GM23338 (cell line): ENCODE results near the gene PRIM1. TPM values are rescaled to one million over a fixed set of nuclear protein-coding genes. Genes with fewer than 3 reads are reported as not detected.
"Not testable (repeated sequence)": the region's sequence is repeated elsewhere in the genome, so short reads cannot be mapped to it uniquely, and the experiment has no call there.

Experiments
- ATAC-seq: fragments of 200-7000 bp; cut with Tn5 transposase; 3 replicates; pipeline ENCODE4 v1.9.1; 2020
- DNase-seq: peaks from one replicate; pipeline ENCODE4 v3.0.0-alpha.2; 2015; ENCODE audit warnings: low spot score
- H2AFZ ChIP-seq: fragments of 200-600 bp; sonication (generic); 2 replicates; pipeline ENCODE4 v1.8.0; 2016; ENCODE audit warnings: antibody characterized with exemption, mild to moderate bottlenecking, moderate library complexity
- H3F3A ChIP-seq: fragments of 200-600 bp; sonication (generic); replicated peaks from 2 replicates; pipeline ENCODE4 v1.8.0; 2017; ENCODE audit warnings: antibody characterized with exemption, mixed run types, low read depth
- H3K27ac ChIP-seq: fragments of 200-600 bp; sonication (generic); 2 replicates; pipeline ENCODE4 v1.6.1; 2016; ENCODE audit warnings: low read depth
- H3K27me3 ChIP-seq: fragments of 200-600 bp; sonication (generic); 2 replicates; pipeline ENCODE4 v1.8.0; 2016; ENCODE audit warnings: mild to moderate bottlenecking, mixed run types, moderate library complexity; ENCODE audit not compliant: insufficient read depth
- H3K36me3 ChIP-seq: fragments of 200-600 bp; sonication (generic); 2 replicates; pipeline ENCODE4 v1.8.0; 2016; ENCODE audit warnings: mild to moderate bottlenecking; ENCODE audit not compliant: insufficient read depth
- H3K4me1 ChIP-seq: fragments of 200-600 bp; sonication (generic); 2 replicates; pipeline ENCODE4 v1.8.0; 2016; ENCODE audit warnings: mild to moderate bottlenecking, moderate library complexity; ENCODE audit not compliant: insufficient read depth
- H3K4me2 ChIP-seq: fragments of 200-600 bp; sonication (generic); 2 replicates; pipeline ENCODE4 v1.7.1; 2017; ENCODE audit warnings: mixed run types
- H3K4me3 ChIP-seq: fragments of 200-600 bp; sonication (generic); 2 replicates; pipeline ENCODE4 v1.6.1; 2016; ENCODE audit warnings: mixed run types
- H3K79me2 ChIP-seq: fragments of 200-600 bp; sonication (generic); replicated peaks from 2 replicates; pipeline ENCODE4 v1.8.0; 2017; ENCODE audit warnings: mild to moderate bottlenecking; ENCODE audit not compliant: insufficient read depth
- H3K9me2 ChIP-seq: fragments of 200-600 bp; sonication (generic); 2 replicates; pipeline ENCODE4 v1.8.0; 2017; ENCODE audit not compliant: insufficient read depth
- H4K20me1 ChIP-seq: fragments of 200-600 bp; sonication (generic); replicated peaks from 2 replicates; pipeline ENCODE4 v1.8.0; 2017; ENCODE audit warnings: mild to moderate bottlenecking; ENCODE audit not compliant: insufficient read depth
- H3K27ac Mint-ChIP-seq: 2 replicates; pipeline ENCODE4 v1.8.0; 2020; ENCODE audit warnings: inconsistent platforms, mild to moderate bottlenecking, moderate library complexity, mixed read lengths
- H3K27me3 Mint-ChIP-seq: 3 replicates; pipeline ENCODE4 v1.8.0; 2022; ENCODE audit warnings: low read depth, mild to moderate bottlenecking, moderate library complexity, mixed read lengths, inconsistent platforms; ENCODE audit not compliant: insufficient read depth, poor library complexity
- H3K36me3 Mint-ChIP-seq: 3 replicates; pipeline ENCODE4 v1.8.0; 2021; ENCODE audit warnings: low read depth, mild to moderate bottlenecking, inconsistent platforms, moderate library complexity, mixed read lengths
- H3K4me1 Mint-ChIP-seq: 3 replicates; pipeline ENCODE4 v1.8.0; 2020; ENCODE audit warnings: mild to moderate bottlenecking, inconsistent platforms, mixed read lengths
- H3K4me3 Mint-ChIP-seq: 3 replicates; pipeline ENCODE4 v1.8.0; 2021; ENCODE audit warnings: moderate library complexity, mild to moderate bottlenecking, inconsistent platforms, mixed read lengths
- H3K9me3 Mint-ChIP-seq: 3 replicates; pipeline ENCODE4 v1.8.0; 2020; ENCODE audit warnings: moderate library complexity, mild to moderate bottlenecking, inconsistent platforms, mixed read lengths
- CREB1 ChIP-seq: fragments of 250-450 bp; sonication (Bioruptor Pico); IDR thresholded peaks from 2 replicates; pipeline ENCODE4 v1.5.0; 2020; ENCODE audit warnings: low read depth, mild to moderate bottlenecking, moderate library complexity
- EZH2 ChIP-seq: fragments of 200-600 bp; sonication (generic); IDR thresholded peaks from one replicate; pipeline ENCODE4 v1.8.0; 2017; ENCODE audit warnings: antibody characterized with exemption, mild to moderate bottlenecking, low read depth; ENCODE audit not compliant: unreplicated experiment
- NANOG ChIP-seq: IDR thresholded peaks from 2 replicates; pipeline ENCODE4 v1.6.1; 2016; ENCODE audit warnings: antibody characterized with exemption, borderline replicate concordance
- STAT1 ChIP-seq: IDR thresholded peaks from one replicate; pipeline ENCODE4 v1.6.1; 2016; ENCODE audit warnings: antibody characterized with exemption; ENCODE audit not compliant: unreplicated experiment
- polyA plus RNA-seq: library from polyadenylated mRNA; unstranded; fragments of >200 nt; fragmentation: Nextera tagmentation; extraction: Ambion mirVana; gene quantifications from 2 replicates; pipeline ENCODE4 v1.2.1, GENCODE V29; 2016
- total RNA-seq: library from RNA; depleted of rRNA; stranded (reverse); fragments of >200 nt; shearing (Covaris generic); gene quantifications from 2 replicates; pipeline ENCODE4 v1.2.3, GENCODE V29; 2014
- TF ChIP-seq, protein P1 (sequence below): IDR thresholded peaks from one replicate; pipeline ENCODE4 v1.6.1; 2018; ENCODE audit warnings: antibody characterized with exemption; ENCODE audit not compliant: unreplicated experiment

The PRIM1 gene
- total and polyA plus RNA-seq, 2 experiments from 2014 or later: 67.9 to 73.9 TPM

- no peak for TF ChIP-seq EZH2
Measured at GRCh38 chr12:56751712-56752598, at the start of gene PRIM1 (continued).

DNA sequence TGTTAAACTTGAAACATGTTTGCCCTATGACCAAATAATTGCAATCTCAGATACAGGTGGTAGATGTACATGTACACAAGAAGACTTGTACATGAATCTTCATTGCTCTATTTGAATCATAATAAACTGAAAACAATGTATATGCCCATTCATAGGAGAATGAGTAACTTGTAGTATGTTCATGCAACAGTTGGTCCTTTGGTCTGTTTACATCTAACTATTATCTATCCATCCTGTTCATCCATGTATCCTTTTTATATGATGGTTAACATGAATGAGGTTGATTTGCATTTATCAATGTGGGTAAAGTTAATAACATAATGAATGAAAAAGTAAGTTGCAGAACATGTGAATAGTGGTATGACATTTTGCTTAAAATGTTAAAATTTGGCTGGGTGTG is 48.1 kb upstream of the PRIM1 start:
- ATAC-seq (no peak), DNase-seq (no peak)
- no peak overlapping the region for H3K27ac ChIP-seq
- H3K4me3 Mint-ChIP-seq: no peak overlapping the region
- TF ChIP-seq, protein P1, sequence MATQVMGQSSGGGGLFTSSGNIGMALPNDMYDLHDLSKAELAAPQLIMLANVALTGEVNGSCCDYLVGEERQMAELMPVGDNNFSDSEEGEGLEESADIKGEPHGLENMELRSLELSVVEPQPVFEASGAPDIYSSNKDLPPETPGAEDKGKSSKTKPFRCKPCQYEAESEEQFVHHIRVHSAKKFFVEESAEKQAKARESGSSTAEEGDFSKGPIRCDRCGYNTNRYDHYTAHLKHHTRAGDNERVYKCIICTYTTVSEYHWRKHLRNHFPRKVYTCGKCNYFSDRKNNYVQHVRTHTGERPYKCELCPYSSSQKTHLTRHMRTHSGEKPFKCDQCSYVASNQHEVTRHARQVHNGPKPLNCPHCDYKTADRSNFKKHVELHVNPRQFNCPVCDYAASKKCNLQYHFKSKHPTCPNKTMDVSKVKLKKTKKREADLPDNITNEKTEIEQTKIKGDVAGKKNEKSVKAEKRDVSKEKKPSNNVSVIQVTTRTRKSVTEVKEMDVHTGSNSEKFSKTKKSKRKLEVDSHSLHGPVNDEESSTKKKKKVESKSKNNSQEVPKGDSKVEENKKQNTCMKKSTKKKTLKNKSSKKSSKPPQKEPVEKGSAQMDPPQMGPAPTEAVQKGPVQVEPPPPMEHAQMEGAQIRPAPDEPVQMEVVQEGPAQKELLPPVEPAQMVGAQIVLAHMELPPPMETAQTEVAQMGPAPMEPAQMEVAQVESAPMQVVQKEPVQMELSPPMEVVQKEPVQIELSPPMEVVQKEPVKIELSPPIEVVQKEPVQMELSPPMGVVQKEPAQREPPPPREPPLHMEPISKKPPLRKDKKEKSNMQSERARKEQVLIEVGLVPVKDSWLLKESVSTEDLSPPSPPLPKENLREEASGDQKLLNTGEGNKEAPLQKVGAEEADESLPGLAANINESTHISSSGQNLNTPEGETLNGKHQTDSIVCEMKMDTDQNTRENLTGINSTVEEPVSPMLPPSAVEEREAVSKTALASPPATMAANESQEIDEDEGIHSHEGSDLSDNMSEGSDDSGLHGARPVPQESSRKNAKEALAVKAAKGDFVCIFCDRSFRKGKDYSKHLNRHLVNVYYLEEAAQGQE: no peak
- no peak for TF ChIP-seq CREB1 (CRISPR knock-in tag)
- TF ChIP-seq STAT1: no peak
- TF ChIP-seq NANOG: no peak
- no peaks in the 10 kb centered on the region for H4K20me1 ChIP-seq
- peaks cover 2% of the 10 kb centered on the region for H3K27me3 Mint-ChIP-seq
- no peak overlapping the region for H3K4me3 ChIP-seq
- no peaks in the 10 kb centered on the region for H3K27me3 ChIP-seq
- H3K36me3 Mint-ChIP-seq: peaks cover 2% of the 10 kb centered on the region; the same call in 1 of the 3 replicates
- H3K36me3 ChIP-seq: no peaks in the 10 kb centered on the region
- H3K9me3 Mint-ChIP-seq: peaks cover 27% of the 10 kb centered on the region
- H2AFZ ChIP-seq: no peak overlapping the region
- H3K4me1 Mint-ChIP-seq: no peaks in the 10 kb centered on the region
- H3K9me2 ChIP-seq: peaks cover 7% of the 10 kb centered on the region; the same call in 1 of the 2 replicates
- H3K4me2 ChIP-seq: no peak overlapping the region
- no peaks in the 10 kb centered on the region for H3K79me2 ChIP-seq
- no peaks in the 10 kb centered on the region for H3F3A ChIP-seq
- no peaks in the 10 kb centered on the region for H3K4me1 ChIP-seq
- H3K27ac Mint-ChIP-seq: no peak overlapping the region

DNA sequence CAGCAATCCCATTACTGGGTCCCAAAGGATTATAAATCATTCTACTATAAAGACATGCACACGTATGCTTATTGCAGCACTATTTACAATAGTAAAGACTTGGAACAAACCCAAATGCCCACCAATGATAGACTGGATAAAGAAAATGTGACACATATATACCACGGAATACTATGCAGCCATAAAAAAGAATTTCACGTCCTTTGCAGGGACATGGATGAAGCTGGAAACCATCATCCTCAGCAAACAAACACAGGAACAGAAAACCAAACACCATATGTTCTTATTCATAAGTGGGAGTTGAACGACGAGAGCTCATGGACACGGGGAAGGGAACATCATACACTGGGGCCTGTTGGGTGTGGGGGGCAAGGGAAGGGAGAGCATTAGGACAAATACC is 47.2 kb upstream of the PRIM1 start:
- not testable (repeated sequence) for H3K4me1 ChIP-seq, H3K27me3 Mint-ChIP-seq, H3K27ac Mint-ChIP-seq, H3K4me3 ChIP-seq, H3K9me2 ChIP-seq, H3K79me2 ChIP-seq, H3K36me3 ChIP-seq, H3K4me1 Mint-ChIP-seq, H3K36me3 Mint-ChIP-seq, H3K27me3 ChIP-seq, H2AFZ ChIP-seq, DNase-seq, H3K4me3 Mint-ChIP-seq, H4K20me1 ChIP-seq, ATAC-seq, H3K27ac ChIP-seq, H3K4me2 ChIP-seq, H3F3A ChIP-seq
- peaks cover 24% of the 10 kb centered on the region for H3K9me3 Mint-ChIP-seq

- not testable (repeated sequence) for H3K27ac ChIP-seq, H3K4me1 Mint-ChIP-seq, H3K4me3 Mint-ChIP-seq, H4K20me1 ChIP-seq, H3K36me3 Mint-ChIP-seq, H3K36me3 ChIP-seq, H3K4me2 ChIP-seq, H3K9me2 ChIP-seq, H3K27me3 ChIP-seq, H3K27me3 Mint-ChIP-seq, H3K4me1 ChIP-seq, H3K27ac Mint-ChIP-seq, DNase-seq, H3K79me2 ChIP-seq, H2AFZ ChIP-seq, H3F3A ChIP-seq, ATAC-seq, H3K4me3 ChIP-seq
- peaks cover 28% of the 10 kb centered on the region for H3K9me3 Mint-ChIP-seq
Measured at GRCh38 chr12:56795791-56796190, 43.7 kb upstream of the PRIM1 start.

DNA sequence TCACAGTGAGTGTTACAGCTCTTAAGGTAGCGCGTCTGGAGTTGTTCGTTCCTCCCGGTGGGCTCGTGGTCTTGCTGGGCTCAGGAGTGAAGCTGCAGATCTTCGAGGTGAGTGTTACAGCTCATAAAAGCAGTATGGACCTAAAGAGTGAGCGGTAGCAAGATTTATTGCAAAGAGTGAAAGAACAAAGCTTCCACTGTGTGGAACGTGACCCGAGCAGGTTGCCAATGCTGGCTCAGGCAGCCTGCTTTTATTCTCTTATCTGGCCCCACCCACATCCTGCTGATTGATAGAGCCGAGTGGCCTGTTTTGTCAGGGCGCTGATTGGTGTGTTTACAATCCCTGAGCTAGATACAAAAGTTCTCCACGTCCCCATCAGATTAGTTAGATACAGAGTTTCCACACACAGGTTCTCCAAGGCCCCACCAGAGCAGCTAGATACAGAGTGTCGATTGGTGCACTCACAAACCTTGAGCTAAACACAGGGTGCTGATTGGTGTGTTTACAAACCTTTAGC is 43.0 kb upstream of the PRIM1 start:
- not testable (repeated sequence) for DNase-seq, H3K27me3 ChIP-seq, H3K36me3 Mint-ChIP-seq, H3K79me2 ChIP-seq, H3K27me3 Mint-ChIP-seq, H3K4me1 ChIP-seq, H3K27ac Mint-ChIP-seq, ATAC-seq, H3K4me3 ChIP-seq, H3K4me2 ChIP-seq, H3K4me3 Mint-ChIP-seq, H3F3A ChIP-seq, H3K36me3 ChIP-seq, H4K20me1 ChIP-seq, H3K9me2 ChIP-seq, H3K27ac ChIP-seq, H3K4me1 Mint-ChIP-seq
- peak overlapping the region; percentile 74; the same call in 1 of the 2 replicates for H2AFZ ChIP-seq
- H3K9me3 Mint-ChIP-seq: peaks cover 35% of the 10 kb centered on the region
